Upper lobe of left lung (tissue), 4 donors: Measurements from ENCODE around the gene JARID2.

Source experiments
- EP300 ChIP-seq, 4 donors: sonication (generic); formaldehyde crosslinking; IDR thresholded peaks; one replicate each; pipeline ENCODE4 v1.5.1; 2017; ENCODE audit warnings: antibody characterized with exemption in 4 of 4, control low read depth in 2 of 4
- TF ChIP-seq, protein P1 (sequence below), 6 experiments: fragments of 450-650 bp in 4 of 6; fragments of 200-600 bp in 2 of 6; sonication (generic) in 2 of 6; IDR thresholded peaks; one replicate each; pipeline ENCODE4 v1.5.1; 2016 to 2019; ENCODE audit warnings: antibody characterized with exemption in 6 of 6

DNA sequence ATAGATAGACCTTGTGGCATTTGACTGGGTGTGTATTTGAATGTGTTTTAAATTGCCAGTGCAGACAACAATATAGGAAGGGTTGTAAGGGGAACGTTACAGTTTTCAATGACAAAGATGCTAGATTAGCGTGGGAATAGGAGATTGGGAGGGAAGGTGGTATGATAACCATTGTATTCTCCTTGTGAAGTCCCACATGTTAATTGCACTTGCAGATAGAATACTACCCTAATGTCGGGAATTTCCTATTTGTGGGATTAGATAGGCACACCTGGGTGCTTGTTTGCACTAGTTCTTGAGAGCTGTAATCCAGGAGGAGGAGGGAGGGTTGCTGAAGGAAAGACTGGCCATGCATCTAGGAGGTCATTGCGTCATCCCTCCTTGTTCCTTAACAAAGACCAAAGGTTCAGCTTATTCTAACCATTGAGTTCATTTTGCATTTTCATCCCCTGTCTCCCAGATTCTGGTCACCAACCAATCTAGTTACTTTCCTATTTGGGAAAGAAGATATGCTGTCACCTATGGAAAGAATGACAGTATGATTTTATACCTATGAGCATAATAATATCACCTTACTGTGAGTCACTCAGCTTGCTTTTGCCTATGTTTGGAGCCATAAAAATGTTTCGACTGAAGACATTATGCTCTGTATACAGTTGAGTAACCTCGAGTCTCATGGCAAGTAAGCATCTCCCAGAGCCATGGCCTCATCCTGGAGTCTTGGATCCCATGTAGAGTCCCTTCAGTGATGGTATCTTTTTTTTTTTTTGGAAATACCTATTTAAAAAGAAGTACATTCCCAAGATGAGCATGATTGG, 215.5 kb downstream of the JARID2 start:
- no peak for TF ChIP-seq EP300 (IDR thresholded peaks at IDR 0.05)
- TF ChIP-seq, protein P1, sequence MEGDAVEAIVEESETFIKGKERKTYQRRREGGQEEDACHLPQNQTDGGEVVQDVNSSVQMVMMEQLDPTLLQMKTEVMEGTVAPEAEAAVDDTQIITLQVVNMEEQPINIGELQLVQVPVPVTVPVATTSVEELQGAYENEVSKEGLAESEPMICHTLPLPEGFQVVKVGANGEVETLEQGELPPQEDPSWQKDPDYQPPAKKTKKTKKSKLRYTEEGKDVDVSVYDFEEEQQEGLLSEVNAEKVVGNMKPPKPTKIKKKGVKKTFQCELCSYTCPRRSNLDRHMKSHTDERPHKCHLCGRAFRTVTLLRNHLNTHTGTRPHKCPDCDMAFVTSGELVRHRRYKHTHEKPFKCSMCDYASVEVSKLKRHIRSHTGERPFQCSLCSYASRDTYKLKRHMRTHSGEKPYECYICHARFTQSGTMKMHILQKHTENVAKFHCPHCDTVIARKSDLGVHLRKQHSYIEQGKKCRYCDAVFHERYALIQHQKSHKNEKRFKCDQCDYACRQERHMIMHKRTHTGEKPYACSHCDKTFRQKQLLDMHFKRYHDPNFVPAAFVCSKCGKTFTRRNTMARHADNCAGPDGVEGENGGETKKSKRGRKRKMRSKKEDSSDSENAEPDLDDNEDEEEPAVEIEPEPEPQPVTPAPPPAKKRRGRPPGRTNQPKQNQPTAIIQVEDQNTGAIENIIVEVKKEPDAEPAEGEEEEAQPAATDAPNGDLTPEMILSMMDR (IDR thresholded peaks at IDR 0.05), result no peak
